Ishikawa (cell line): ENCODE results near the gene PRKACG.

Source experiments
- CEBPB ChIP-seq: IDR thresholded peaks from 2 replicates; pipeline ENCODE4 v1.6.1; 2012
- CREB1 ChIP-seq: IDR thresholded peaks from 2 replicates; pipeline ENCODE4 v1.6.1; 2012; ENCODE audit warnings: low read depth
- EP300 ChIP-seq: IDR thresholded peaks from 2 replicates; pipeline ENCODE4 v1.6.1; 2012; ENCODE audit warnings: borderline replicate concordance
- FOXM1 ChIP-seq: IDR thresholded peaks from 2 replicates; pipeline ENCODE4 v1.6.1; 2012; ENCODE audit warnings: low read depth, borderline replicate concordance
- RAD21 ChIP-seq: IDR thresholded peaks from 2 replicates; pipeline ENCODE4 v1.6.1; 2012; ENCODE audit warnings: low read depth
- REST ChIP-seq: IDR thresholded peaks from 2 replicates; pipeline ENCODE4 v1.6.1; 2012; ENCODE audit warnings: low read depth, mild to moderate bottlenecking
- TAF1 ChIP-seq: IDR thresholded peaks from 2 replicates; pipeline ENCODE4 v1.6.1; 2012; ENCODE audit warnings: low read depth, mild to moderate bottlenecking
- TCF12 ChIP-seq: IDR thresholded peaks from 2 replicates; pipeline ENCODE4 v1.6.1; 2012; ENCODE audit warnings: low read depth
- TEAD4 ChIP-seq: IDR thresholded peaks from 2 replicates; pipeline ENCODE4 v1.6.1; 2012
- YY1 ChIP-seq: IDR thresholded peaks from 2 replicates; pipeline ENCODE4 v1.6.1; 2012; ENCODE audit warnings: low read depth
- ZBTB7A ChIP-seq: IDR thresholded peaks from 2 replicates; pipeline ENCODE4 v1.6.1; 2012; ENCODE audit warnings: low read depth

GRCh38 chr9:68973619-68974018, 40.3 kb downstream of the PRKACG start:
- TF ChIP-seq FOXM1 (no peak), RAD21 (no peak), ZBTB7A (no peak), CREB1 (no peak), TEAD4 (no peak), REST (no peak), TCF12 (no peak), CEBPB (no peak), EP300 (no peak), YY1 (no peak), TAF1 (no peak)
